ENCODE data around the gene OR6J1. TPM values are rescaled to one million over a fixed set of nuclear protein-coding genes. Genes with fewer than 3 reads are reported as not detected.

OR6J1 gene
- total and polyA plus RNA-seq, 2 experiments from 2014 or later, result not detected

DNA sequence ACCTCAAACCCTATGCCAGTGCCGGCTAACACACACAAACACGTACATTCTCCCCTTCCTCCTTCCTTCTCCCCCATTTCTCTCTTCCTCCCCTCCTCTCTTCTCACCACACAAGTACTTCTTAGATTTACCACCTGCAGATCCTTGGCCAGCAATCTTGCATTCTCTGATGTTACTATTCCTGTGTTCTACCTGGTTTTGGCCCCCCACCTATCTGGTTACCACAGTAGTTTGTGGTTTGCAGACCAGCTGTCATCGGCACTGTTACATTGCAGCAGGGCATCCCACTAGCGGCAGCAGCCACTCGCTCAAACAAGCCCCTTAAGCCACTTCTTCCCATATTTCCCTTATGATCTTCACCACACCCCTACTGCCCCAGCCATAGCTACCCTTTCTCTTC is 42.2 kb downstream of the OR6J1 start:
- H3K36me3 ChIP-seq, result peaks cover 44% of the 10 kb centered on the region

DNA sequence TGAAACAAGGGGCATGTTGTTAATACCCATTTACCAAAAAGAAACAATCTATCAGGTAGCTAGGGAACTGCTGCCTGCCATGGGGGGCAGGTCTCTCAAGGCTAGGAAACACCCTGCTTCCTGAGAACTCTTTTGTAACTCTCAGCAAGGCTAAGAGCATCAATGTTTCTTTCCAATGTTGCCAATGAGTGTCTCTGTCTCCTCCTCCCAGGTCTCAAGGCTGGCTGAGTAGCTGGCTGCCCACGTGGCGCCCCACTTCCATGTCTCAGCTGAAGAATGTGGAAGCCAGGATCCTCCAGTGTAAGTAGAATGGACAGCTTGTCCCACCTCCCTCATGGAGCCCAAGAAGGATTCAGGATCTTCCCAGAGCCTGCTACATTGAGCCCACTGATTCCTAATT is 42.7 kb downstream of the OR6J1 start:
- no peaks in the 10 kb centered on the region for H3K27me3 ChIP-seq
- no peak for TF ChIP-seq CTCF (IDR thresholded peaks at IDR 0.05; ENCODE audit: low read depth, low read length)
- H3K27ac ChIP-seq, result no peak overlapping the region
- peaks cover 38% of the 10 kb centered on the region for H3K36me3 ChIP-seq
- H3K4me3 ChIP-seq, result no peak overlapping the region
- H3K9me3 ChIP-seq (ENCODE audit: low read depth), result no peaks in the 10 kb centered on the region
- peaks cover 8% of the 10 kb centered on the region for H3K4me1 ChIP-seq (ENCODE audit: low read depth)
- no peak for DNase-seq (ENCODE audit: low read depth in 1 of 2, low spot score in 1 of 2)

More for the DNA sequence above, 42.2 kb downstream of the OR6J1 start:
- Histone ChIP-seq H3K27me3 (no peaks in the 10 kb centered on the region), H3K9me3 (ENCODE audit: low read depth) (no peaks in the 10 kb centered on the region), H3K4me3 (no peak overlapping the region), H3K4me1 (ENCODE audit: low read depth) (peaks cover 8% of the 10 kb centered on the region), H3K27ac (no peak overlapping the region)
- no peak for DNase-seq (ENCODE audit: low read depth in 1 of 2, low spot score in 1 of 2)
- TF ChIP-seq CTCF (IDR thresholded peaks at IDR 0.05; ENCODE audit: low read depth, low read length), result no peak

DNA sequence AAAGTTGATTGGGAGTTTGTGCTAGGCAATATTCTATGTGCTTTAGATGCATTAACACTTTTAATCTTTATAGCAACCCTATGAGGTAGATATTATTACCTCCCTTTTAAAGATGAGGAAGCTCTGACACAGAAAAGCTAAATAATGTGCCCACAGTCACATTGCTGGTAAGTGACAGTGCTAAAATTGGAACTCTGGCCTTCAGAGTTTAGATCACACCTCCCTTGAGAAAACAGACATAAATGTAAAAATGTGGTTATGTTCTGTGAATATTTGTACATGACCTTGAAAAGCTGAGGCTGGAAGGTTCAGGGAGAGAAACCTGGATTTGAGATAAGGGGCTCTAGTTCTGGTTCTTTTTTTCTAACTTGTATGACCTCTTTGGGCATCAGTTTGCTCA is 44.1 kb downstream of the OR6J1 start:
- TF ChIP-seq CTCF (IDR thresholded peaks at IDR 0.05; ENCODE audit: low read depth, low read length), result no peak
- H3K27ac ChIP-seq, result no peak overlapping the region
- DNase-seq (ENCODE audit: low read depth in 1 of 2, low spot score in 1 of 2), result no peak

DNA sequence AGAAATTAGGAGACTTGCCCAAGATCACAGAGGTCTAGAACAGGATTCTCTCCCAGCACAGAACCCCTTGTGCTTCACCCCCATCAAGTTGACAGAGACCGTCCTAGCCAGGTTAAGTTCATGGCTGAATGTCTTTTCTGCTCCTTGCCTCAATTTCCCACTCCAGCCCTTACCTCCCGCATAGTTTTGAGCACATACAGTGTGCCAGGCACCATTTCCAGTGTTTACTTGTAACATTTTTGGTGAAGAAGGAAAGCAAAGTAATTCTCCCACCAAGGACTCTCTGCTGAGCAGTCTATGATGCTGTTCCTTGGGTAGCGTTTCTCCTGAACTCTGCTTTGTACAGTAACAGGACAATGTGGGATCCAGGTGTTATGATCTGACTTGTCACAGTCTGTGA is 44.8 kb downstream of the OR6J1 start:
- no peak for DNase-seq (ENCODE audit: low read depth in 1 of 2, low spot score in 1 of 2)
- Histone ChIP-seq H3K4me1 (ENCODE audit: low read depth) (peaks cover 8% of the 10 kb centered on the region), H3K9me3 (ENCODE audit: low read depth) (no peaks in the 10 kb centered on the region), H3K27me3 (no peaks in the 10 kb centered on the region), H3K36me3 (peaks cover 22% of the 10 kb centered on the region), H3K4me3 (peak overlapping the region; percentile 58), H3K27ac (peak overlapping the region; percentile 82)
- no peak for TF ChIP-seq CTCF (IDR thresholded peaks at IDR 0.05; ENCODE audit: low read depth, low read length)

More for the DNA sequence above, 44.1 kb downstream of the OR6J1 start:
- H3K9me3 ChIP-seq (ENCODE audit: low read depth), result no peaks in the 10 kb centered on the region
- peaks cover 8% of the 10 kb centered on the region for H3K4me1 ChIP-seq (ENCODE audit: low read depth)
- peaks cover 26% of the 10 kb centered on the region for H3K36me3 ChIP-seq
- H3K27me3 ChIP-seq, result no peaks in the 10 kb centered on the region
- H3K4me3 ChIP-seq, result no peak overlapping the region

GRCh38 chr14:22598896-22599244 is 45.3 kb downstream of the OR6J1 start:
- DNase-seq (ENCODE audit: low read depth in 1 of 2, low spot score in 1 of 2), result peak; percentile 17 to 44

More at GRCh38 chr14:22598896-22599244, 45.3 kb downstream of the OR6J1 start:
- Histone ChIP-seq H3K4me1 (ENCODE audit: low read depth) (peaks cover 8% of the 10 kb centered on the region), H3K27ac (peak overlapping the region; percentile 82), H3K9me3 (ENCODE audit: low read depth) (no peaks in the 10 kb centered on the region), H3K27me3 (no peaks in the 10 kb centered on the region), H3K36me3 (peaks cover 20% of the 10 kb centered on the region), H3K4me3 (peak overlapping the region; percentile 58)
- TF ChIP-seq CTCF (IDR thresholded peaks at IDR 0.05; ENCODE audit: low read depth, low read length), result peak; percentile 31

Measured in cardiac muscle cell (in vitro differentiated cells and primary cell).